NB4 (cell line): ENCODE results near the gene PRKAR1B.

ENCODE experiments used
- CTCF ChIP-seq: IDR thresholded peaks from one replicate; pipeline ENCODE4 v1.5.1; 2012; ENCODE audit warnings: low read depth, low read length
- MAX ChIP-seq: IDR thresholded peaks from 2 replicates; pipeline ENCODE4 v1.6.1; 2011; ENCODE audit warnings: low read depth, low read length
- POLR2A ChIP-seq: IDR thresholded peaks from 2 replicates; pipeline ENCODE4 v1.6.1; 2011; ENCODE audit warnings: mild to moderate bottlenecking; ENCODE audit not compliant: insufficient read length; ENCODE audit errors: extremely low read depth

GRCh38 chr7:637826-638225 lies 89.3 kb downstream of the PRKAR1B start:
- TF ChIP-seq POLR2A (no peak), CTCF (no peak), MAX (no peak)
